Activated CD4-positive, alpha-beta T cell treated with anti-CD3 and anti-CD28 coated beads, Interleukin-2, Interleukin-4, amounts not matched to agents 100 ng/mL and 50 ng/mL, durations not matched to agents 16 hours and 8 hours (primary cell): ENCODE results near the gene DMD.

ENCODE experiments used
- DNase-seq: peaks from one replicate; pipeline ENCODE4 v3.0.0-alpha.2; 2020; ENCODE audit warnings: low spot score

DMD gene

DNA sequence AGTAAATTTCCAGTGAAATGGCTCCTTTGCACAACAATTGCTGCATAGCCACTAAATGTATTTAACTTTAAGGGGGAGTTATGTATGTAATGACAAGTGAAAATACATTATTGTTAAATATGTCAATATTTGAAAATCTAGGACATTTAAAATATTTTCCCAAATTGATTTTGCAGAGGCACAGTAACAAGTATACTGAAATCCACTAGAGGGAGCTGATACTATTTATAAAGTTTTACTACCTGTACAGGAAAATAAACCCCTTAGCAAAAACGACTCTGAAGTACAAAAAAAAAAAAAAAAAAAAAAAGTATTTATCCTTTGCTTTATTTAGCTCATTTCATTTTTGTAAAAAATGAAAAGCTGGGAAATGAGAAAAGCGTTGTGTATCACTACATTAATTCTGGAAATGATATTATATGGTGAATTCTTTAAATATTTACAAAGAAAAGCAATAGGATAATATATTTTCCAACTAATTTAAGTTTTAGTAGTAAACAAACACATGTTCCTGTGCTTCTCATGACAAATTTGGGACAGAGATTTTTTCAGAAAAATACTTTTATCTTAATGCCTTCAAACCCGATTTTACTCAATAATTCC lies 727.7 kb downstream of the DMD start:
- DNase-seq, result peak; percentile 5

DNA sequence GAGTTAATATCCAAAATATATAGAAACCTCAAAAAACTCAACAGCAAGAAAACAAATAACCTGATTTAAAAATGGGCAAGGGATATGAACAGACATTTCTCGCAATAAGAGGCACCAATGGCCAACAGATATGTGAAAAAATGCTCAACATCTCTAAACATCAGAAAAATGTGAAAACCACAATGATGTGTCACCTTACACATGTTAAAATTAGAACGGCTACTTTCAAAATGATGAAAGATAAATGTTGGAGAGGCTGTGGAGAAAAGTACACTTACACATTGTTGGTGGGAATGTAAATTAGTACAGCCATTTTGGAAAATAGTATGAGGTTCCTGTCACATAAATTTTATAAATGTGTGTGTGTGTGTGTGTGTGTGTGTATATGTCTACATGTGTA lies 731.3 kb downstream of the DMD start:
- DNase-seq, result no peak

DNA sequence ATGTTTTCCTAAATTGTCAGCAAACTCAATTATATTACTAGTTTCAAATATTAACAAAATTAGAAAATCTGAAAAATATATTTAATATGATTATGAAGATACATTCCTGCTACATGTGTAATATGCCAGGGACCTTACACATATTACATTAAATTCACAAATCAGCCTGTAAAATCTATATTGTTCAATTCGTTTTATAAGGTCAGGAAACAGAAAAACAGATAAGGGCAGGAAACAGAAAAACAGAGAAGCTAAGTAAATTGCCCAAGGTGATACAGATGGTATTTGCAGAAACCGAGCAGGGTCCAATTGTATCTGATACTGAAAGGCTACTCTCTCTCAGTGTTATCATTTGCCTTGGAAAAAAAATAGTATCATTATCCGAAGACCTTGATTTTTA lies 739.0 kb downstream of the DMD start:
- no peak for DNase-seq

DNA sequence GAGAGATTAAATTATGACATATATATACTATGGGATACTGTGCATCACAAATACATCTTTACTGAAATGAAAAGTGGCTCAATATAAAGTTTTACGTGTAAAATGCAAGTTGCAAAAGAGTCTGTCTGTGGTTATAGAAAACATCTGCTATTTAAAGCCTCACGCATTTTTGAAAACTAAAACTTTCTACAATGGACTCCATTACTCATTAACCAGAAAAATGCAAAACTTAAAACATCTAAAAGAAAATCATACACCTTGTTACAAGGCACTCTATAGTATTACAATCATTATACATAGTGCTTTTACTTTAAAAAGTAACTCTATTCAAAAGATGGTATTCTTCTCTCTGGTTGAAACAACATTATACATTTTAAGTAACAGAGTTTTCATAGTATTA lies 755.6 kb downstream of the DMD start:
- DNase-seq, result no peak

DNA sequence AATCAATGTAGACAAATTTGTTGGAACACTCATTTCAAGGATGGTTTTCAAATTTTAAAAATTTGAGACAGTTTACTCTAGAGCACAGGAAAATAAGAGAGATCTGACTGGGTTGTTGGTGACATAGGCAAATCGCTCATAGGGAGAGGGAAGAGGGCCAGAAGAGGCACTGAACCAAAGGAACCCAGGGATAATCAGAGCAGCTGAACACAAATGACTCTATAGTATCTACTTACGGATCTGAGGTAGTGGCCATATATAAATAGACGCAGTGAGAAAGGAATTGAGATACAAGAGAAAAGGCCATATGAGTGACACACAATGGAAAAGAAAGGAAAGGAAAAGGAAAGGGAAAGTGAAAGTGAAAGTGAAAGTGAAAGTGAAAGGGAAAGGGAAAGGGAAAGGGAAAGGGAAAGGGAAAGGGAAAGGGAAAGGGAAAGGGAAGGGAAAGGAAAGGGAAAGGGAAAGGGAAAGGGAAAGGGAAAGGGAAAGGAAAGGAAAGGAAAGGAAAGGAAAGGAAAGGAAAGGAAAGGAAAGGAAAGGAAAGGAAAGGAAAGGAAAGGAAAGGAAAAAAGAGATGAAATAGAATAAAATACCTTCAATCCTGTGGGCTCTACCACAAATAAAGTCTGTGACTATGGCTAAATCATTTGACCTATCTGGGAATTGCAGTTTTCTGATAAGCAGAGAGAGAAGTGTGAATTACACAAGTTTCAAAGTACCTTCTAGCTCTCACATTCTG lies 759.2 kb downstream of the DMD start:
- DNase-seq, result no peak

DNA sequence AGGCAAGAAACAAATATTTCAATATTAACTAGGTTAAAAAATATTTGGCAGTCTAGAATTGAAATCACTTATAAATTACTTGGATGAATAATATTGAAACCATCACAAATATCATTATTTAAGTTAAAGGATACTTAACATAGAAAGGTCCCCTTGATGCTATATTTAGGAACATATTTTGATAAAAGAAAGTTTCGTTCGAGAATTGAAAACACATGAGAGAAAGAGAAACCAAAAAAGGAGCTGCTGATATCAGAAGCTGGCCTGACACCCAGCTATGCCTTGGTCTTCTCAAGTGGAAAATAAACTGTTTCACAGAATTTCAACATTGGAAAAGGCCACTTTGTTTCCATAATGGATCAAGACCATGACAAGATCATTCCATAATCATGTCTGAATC lies 762.4 kb downstream of the DMD start:
- no peak for DNase-seq

DNA sequence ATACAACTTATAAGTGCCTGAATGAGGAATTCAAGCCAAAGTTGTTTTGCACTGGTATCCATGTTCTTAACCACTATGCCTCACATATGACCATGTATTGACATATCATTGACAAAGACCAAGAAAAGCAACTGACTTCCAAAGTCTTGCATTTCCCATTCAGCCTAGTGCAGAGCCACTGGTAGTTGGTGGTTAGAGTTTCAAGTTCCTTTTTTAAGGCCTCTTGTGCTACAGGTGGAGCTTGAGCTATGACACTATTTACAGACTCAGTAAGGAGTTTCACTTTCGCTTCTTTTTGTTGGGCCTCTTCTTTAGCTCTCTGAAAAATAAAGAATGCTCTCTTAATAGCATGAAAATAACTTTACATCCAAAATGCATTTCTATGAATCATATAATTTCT lies 763.0 kb downstream of the DMD start:
- DNase-seq, result peak; percentile 34

DNA sequence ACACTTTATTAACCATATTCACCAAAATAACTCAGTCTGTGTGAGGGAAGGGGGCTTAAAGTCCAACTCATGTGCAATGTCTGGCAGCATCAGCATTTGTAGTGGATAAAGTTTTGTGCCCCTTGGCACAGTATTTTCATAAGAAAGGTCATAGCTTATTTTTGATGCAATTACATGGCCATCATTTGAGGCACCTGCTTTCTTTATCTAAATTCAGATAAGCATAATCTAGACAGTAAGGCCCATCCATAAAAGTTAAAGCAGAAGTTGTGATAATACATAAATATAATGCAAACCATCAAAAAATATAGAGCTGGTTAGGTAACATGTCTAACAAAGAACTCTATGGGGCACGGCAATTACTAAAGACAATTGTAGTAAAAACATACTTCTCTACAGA lies 763.7 kb downstream of the DMD start:
- no peak for DNase-seq

DNA sequence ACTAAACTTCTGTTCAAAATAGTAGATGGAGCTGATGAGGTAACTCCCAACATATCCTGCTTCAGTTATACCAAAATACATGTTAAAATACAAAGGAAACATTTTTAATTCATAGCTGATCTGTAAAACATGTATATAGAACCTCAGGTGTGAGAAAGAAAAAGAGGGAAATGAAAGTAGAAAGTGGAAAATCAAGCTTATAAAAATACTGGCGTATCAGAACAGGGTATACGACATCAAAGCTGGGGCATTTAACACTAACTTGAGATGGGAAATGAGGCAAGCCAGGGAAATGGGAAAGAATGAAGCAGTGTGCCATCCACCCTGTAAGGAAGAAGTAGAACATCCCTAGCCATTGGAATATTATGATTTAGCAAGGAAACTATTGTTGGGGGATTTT lies 767.5 kb downstream of the DMD start:
- DNase-seq, result no peak

DNA sequence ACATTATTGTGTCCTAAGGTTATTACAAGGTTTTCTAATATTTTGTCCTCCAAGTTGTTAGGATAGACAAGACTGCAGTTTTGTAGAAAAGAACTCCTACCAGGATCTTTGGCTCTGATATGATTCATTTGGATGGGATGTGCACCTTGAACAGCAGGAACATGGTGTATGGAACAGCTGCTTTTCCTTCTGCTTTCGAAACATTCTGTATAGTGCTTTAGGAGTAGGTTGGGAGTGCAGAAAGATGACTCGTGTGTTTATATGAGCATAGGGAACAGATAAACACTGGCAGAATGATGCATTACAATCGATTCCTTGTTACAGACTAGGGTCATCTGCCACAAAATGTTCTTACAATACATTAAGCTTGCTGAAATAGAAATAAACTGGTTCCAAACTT lies 790.1 kb downstream of the DMD start:
- DNase-seq, result no peak

DNA sequence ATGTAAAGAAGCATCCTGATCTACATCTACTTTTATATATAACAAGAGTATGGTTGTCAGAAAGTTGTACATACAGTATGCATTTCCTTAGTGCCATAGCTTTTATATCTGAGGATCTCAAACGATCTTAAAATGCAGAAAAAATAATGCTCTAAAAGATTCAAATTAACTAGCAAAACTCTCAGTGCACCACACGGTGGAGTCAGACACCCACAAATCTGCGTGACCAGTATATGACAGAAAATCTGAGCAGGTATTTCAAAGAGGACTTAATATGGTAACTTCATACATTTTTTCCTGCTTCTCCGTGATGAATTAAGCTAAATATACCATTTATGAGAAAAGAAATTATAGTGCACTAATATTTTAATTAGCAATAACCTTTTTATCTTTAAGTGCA lies 803.0 kb downstream of the DMD start:
- no peak for DNase-seq

DNA sequence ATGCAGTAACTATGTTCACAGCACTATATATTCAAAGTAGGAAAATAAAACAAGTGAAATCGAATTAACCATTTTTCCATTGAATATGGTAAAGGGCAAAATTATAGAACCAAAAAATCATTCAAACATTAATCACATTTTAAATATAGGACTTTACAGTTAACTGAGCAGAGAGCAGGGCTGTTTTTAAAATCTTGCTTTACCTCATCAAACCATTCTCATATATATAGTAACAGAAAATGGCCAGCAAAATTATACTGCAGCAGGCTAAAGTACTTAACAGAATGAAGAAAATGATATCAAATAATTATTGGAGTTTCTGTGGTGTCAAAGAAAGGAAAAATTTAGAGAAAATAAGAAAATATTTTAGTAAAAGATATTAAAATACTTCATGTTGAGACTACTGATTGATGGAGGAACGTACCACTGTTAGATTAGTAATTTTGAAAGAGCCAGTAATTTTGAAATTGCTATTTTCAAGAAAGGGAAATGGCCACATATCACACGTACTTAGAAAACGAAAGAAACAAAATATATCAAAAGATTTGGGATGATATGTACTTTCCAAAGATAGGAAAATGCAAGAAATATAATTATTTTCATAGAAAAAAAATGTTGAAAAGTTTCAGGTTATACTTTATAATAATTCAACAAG lies 813.7 kb downstream of the DMD start:
- DNase-seq, result peak; percentile 4

DNA sequence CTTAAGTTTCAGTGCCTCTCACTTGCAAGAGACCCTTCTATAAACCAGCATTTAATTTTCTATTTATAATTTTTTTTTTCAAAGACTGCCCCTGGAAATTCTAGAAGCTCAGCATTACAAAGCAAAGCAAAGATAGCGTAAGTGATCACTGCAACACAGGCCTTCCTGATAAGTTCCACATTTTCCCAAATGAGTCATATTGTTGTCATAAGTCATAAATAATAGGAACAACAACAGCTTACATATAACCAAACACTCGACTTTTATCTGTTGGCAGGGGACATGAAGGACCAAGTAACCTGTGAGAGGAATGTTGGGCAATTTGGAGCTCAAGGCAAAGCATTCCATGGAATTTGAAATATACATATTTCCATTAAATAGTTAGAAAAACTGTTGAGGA lies 815.5 kb downstream of the DMD start:
- DNase-seq, result no peak

DNA sequence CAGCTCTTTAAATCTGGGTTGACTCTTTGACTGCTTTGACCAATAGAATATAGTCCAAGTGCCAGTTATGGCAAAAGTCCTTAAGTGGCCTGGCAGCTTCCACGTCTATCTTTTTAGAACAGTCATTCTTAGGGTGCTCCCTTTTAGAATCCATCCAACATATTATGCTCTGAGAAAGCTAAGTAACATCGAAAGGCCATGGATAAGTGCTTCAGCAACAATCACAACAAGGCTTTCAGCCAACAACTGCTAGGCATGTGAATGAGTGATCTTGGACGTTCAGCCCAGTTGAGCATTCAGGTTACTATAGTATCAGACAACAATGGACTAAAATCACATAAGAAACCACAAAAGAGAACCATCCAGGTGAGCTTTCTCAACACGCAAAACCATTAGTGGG lies 818.7 kb downstream of the DMD start:
- no peak for DNase-seq

DNA sequence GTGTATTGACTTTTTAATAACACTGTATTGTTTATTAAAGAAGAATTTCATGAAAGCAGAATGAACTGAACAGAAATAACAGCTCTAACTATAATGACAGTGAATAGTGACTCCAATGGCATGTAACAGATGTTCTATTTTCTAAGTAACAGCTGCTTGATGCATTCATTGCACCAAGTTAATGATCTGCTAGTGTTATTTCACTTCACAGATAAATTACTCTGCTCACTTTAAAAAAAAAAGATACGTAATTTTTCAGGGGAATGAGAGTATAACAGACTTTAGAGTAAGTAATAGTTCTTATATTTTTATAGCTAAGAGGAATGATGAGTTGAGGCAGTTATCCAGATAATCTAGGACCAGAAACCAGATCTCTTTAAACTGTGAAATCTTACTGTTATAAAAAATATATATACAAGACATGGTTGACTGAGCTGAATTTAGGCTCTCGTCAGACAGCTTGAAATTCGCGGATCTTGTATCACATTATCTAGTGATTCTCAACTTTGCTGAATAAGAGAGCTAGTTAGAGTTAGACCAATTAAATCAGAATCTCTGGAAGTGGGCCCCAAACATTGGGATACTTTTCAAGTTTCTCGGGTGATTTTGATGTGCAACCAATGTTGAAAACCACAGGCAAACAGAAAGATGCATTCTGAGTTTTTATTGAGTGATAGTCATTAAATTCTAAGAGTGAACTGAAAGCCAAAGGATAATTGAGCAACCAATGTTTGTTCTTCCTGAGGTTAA lies 840.7 kb downstream of the DMD start:
- DNase-seq, result no peak

DNA sequence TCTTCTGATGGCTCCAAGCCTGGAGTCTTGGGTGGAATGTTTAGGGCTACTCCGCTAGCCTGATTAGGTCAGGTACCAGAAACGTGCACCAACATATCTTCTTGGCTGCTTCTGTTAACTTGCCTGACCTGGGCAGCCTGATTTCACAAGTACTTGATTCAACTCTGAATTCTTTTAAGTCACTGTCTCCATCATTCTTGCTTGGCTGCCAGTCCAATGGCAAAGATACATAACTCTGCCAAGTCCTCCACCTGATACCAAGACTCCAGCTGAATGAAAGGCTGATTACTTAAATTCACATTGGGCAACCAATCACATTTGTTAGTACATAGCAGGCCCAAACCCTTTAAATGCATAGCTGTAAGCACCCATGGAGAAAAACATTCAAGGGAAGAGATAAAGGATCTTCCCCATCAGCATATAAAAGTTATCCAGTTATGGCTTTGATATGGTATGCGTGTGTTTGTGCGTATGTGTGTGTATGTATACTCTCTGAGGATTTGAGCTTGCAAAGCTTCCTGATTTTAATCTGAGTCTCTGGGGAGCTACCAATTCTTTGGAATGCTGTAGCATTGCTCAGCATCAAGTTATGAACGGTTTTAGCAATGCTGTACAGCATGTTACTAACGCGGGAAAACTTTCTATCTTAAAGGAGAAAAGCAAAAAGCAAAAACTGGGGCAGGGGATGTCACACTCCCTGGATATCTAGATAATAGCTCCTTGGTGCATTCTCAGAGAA lies 917.2 kb downstream of the DMD start:
- DNase-seq, result no peak

DNA sequence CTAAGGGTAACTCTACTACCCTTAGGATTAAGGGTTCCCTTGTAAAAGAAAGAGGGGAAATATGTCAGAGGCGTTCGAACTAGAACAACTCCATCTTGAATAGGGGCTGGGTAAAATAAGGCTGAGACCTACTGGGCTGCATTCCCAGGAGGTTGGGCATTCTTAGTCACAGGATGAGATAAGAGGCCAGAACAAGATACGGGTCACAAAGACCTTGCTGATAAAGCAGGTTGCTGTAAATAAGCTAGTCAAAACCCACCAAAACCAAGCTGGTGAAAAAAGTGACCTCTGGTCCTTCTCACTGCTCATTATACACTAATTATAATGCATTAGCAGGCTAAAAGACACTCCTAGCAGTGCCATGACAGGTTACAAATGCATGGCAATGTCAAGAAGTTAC lies 922.0 kb downstream of the DMD start:
- no peak for DNase-seq

DNA sequence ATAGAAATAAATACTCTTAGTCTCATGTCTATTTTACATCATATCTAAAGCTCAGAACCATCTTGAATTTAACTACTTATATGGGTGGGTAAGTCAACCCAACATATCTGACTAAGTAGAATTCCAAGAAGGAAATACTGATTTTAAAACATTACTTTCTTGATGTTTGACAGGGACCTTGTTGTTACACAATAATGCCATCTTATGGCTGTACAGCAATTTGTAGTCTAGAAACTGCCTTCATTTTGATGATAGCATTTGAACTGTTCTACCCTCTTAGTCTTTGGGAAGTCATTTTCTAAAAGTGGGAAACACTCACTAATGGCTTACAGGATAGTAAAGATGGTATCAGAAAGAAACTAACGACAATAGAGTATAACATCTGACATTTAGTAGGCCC lies 929.5 kb downstream of the DMD start:
- no peak for DNase-seq

DNA sequence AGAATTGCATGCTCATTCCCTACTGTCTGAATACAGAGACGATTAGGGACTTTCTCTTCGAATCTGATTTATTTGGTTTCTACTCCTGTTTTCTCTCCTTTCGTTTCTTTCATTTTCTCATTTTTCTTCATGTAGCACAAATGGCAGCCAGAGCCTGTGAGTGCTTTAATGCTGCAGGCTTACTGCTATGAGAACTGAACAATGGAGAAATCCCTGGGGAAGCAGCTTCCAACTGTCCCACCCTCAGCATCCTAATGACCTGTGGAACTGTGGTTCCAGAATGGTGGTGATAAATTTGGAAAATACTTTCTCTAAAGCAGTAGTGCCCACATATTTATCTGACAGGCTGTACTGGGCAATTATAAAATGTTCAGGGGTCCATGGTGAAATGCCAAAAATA lies 930.4 kb downstream of the DMD start:
- DNase-seq, result no peak

DNA sequence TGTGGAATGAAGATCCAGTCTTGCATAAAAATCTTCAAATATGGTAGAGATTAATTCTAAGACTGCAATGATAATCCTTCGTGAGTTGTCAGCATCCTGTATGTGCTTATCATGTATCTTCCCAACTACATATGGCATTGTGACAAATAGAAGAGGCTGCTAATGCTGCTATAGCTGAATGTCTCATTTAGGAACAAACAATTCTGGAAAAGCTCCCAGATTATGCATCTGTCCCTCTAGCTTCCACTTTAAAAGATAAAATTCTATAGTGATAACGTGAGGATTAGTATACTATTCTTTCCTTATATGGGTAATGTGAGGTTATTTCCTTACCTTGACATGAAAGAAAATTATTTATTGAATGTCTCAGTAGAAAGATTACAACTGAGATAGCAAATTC lies 930.9 kb downstream of the DMD start:
- no peak for DNase-seq

DNA sequence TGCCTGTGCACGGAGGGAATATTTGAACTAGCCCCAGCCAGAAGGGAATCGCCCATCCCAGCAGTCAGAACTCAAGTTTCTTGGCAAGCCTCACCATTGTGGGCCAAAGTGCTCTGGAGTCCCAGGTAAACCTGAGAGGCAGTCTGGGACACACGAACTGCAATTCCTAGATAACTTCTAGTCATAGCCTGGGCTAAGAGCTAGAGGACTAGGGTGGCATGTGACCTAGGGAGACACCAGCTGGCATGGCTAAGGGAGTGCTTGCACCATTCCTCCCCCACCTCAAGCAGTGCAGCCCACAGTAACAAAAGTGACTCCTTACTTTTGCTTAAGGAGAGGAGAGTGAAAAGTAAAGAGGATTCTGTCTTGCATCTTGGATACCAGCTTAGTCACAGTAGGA lies 935.2 kb downstream of the DMD start:
- DNase-seq, result no peak

DNA sequence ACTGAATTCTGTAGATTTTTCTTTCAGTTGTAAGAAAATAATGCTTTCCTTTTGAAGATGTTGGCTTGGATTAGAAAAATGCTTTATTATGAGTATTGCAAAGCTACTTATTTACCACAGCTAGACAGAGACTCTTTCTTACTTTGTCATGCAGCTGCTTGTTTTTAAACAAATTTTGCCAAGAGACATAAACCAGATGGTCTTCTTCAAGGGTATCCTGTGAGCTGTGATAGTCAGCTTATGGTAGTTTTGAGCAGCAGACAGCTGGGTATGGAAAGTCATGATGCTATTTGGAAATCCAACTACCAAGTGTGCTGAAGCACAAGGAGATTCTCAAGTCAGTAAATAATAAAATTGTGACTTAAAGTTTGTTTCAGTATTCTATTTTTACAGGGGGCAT lies 941.5 kb downstream of the DMD start:
- no peak for DNase-seq
